Hematopoietic multipotent progenitor cell treated with erythropoietin and hydrocortisone succinate and interleukin-3 and kit ligand, for 8 days (in vitro differentiated cells): ENCODE measurements around the gene CEP131.
A peak's percentile ranks its signal among the peaks of the same experiment; 100 is the strongest.

Experiments
- DNase-seq: peaks from one replicate; pipeline ENCODE4 v3.0.0-alpha.2; 2015

The CEP131 gene

GRCh38 chr17:81222906-81223761, at the start of gene CEP131:
Gene CEP131, minus strand, starts transcription at chr17:81222965. Its CDS starts 2,909 bp downstream, at chr17:81220056.
- peak; percentile 98 for DNase-seq

- DNase-seq = no peak
Measured at GRCh38 chr17:81271226-81271625, 48.5 kb upstream of the CEP131 start.

GRCh38 chr17:81270279-81270678, 47.5 kb upstream of the CEP131 start:
- DNase-seq = no peak

GRCh38 chr17:81267390-81268067, 44.8 kb upstream of the CEP131 start:
- DNase-seq = no peak

DNA sequence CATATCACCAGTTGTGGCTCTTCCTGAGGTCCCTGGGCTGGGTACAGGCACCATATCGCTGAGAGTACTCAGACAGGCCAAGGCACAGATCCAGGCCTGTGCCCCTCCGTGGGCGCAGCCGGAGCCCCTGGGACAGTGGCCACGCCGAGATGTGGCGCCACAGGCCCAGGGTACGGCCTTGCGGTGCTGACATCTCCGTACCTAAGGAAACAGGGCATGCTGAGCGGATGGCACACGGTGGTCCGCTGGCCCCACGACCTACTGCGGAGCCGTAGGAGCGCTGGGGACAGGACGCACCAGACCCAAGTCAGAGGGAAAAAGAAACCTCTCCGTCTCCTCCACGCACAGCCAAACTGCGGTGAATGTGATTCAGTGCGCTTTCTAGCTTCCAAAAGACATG, 42.8 kb upstream of the CEP131 start:
- no peak for DNase-seq

- DNase-seq = no peak
Measured at GRCh38 chr17:81264640-81265039, 41.9 kb upstream of the CEP131 start.

GRCh38 chr17:81263371-81264181, 40.8 kb upstream of the CEP131 start:
- DNase-seq = no peak

GRCh38 chr17:81261582-81262336, 39.0 kb upstream of the CEP131 start:
- DNase-seq = no peak

GRCh38 chr17:81261096-81261495, 38.3 kb upstream of the CEP131 start:
- no peak for DNase-seq

GRCh38 chr17:81260641-81261040, 37.9 kb upstream of the CEP131 start:
- no peak for DNase-seq

- DNase-seq = no peak
Measured at GRCh38 chr17:81260171-81260570, 37.4 kb upstream of the CEP131 start.

DNA sequence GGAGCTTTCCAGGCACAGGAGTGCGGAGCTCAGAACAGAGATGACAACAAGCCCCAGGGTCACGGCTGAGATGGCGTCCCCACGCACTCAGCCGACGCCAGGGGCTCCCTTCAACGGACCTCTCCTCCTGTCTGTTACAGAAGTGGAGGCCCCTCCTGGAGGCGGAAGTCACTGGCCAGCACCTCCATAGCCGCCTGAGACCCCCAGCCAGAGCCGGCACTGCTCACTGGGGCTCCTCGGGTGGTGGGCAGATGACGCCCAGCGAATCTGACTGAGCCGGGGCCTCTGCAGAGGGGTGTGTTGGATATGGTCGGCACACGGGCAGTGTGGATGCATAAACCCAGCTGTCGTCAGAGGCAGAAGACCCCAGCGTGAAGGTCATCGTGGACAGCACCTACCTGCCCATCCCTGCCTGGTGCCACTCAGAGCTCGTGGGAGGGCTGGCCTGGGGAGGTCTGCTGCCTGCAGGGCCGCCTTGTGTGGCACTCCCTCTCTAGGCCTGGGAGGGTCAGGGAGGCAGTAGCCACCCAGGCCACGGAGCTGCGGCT, 36.4 kb upstream of the CEP131 start:
- DNase-seq = no peak

GRCh38 chr17:81258292-81258691, 35.5 kb upstream of the CEP131 start:
- no peak for DNase-seq

DNA sequence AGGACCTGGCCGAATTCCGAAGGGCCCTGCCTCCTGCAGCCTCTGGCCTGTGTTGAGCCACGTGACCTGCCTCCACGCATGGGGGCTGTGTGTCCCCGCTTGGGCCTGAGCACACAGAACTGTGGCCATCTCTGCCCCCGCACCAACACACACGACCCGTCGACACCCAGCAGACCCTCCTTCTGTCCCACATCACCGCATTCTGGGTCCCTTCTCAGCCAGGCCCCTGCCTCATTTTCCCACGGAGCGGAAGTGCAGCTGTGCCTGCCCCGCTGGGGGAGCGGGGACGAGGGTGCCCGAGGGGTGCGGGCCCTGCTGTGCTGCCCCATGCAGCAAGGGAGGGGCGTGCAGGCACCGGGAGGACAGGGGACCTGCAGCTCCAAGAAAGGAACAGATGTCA, 34.8 kb upstream of the CEP131 start:
- no peak for DNase-seq

DNA sequence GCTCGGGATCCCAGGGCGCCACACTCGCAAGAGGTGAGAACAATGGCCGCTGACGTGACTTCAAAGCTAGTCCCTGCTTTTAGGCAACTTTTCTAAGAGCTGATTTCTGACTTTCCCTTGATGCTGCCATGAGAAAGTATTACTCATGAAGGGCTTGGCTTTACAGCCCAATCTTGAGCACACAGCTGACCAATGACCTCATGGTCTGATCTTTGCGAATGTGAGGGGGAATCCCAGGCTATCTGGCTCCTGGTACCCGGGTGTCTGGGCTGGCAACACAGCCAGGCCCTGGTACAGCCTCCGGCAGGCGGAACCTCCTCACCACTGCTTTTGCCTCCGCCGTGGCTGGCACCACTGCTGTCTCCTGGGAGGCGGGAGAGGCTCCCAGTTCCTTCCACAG, 33.9 kb upstream of the CEP131 start:
- DNase-seq = no peak

DNA sequence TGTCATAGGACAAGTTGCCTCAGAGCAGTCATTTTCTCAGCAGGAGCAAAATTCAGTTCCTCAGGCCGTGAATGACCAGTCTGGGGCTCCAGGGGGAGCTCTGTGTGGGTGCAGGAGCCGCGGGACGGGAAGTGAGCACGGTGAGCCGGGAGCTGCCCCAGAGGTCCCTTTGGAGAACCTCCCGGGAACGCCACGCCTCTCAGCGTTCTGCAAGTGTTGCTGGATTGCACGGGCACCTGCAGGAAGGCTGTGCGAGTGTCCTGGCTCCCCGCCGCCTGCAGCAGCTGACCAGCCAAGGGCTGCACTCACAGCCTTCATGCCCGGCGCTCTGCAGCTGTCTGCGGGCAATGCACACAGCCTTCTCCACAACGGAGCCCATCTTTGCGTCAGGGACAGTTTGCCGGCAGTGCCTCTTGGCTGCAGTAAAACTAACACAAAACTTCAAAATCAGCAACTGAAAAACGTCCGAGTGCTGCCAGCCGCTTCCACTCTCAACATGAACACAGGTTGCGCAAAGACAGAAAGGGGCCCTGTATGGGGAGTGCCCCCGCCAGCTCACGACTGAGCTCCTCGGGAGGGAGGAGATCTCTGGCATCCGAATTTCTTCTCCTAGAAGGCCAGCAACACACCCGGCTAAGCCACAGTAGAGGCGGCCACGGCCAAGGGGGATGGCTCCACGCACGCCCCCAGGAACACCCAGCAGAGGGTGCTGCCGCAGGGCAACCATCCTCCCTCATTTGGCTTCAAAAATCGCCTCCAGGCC, 32.4 kb upstream of the CEP131 start:
- no peak for DNase-seq

- peak; percentile 28 for DNase-seq
Measured at GRCh38 chr17:81253358-81254131, 30.8 kb upstream of the CEP131 start.

GRCh38 chr17:81252987-81253329, 30.2 kb upstream of the CEP131 start:
- DNase-seq = no peak

DNA sequence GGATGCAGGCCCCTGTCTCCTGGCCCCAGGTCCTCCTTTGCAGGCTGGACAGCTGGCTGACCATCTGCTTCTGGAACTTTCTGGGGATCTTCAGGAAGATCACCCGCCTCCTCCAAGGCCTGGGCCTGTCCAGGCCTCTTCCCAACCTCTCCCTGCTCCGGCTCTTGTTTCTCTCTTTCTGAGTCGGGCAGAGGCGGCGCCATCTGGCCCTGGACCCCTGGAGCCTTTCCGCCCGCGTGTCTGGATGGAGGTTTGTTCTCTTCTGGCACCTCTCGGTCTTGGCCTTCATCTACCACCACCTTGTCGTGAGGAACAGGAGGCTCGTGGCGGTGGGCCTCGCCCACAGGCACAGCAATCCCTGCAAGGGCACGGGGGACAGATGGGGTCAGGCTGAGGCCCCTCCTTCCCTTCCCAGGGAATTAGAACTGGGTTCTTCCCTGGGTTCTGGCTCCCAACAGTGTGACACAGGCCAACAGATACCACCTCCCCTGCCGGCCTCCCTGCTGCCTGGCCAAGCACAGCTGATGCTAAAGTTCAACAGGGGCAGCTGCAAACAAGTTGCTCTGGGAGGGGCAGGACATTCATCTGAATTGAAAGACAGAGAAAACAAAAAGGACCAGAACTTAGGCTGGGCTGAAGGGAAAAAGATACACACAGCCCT, 29.7 kb upstream of the CEP131 start:
- no peak for DNase-seq

GRCh38 chr17:81251709-81252301, 29.0 kb upstream of the CEP131 start:
- DNase-seq = no peak
